HUES6 (cell line): ENCODE measurements around the gene ZNF366.

ENCODE experiments used
- H3K27ac ChIP-seq: 2 replicates; pipeline ENCODE4 v1.7.0; 2013; ENCODE audit warnings: low read depth, mild to moderate bottlenecking, low read length, inconsistent platforms
- H3K27me3 ChIP-seq: 2 replicates; pipeline ENCODE4 v1.6.1; 2013; ENCODE audit warnings: low read length; ENCODE audit not compliant: control insufficient read depth, insufficient read depth
- H3K36me3 ChIP-seq: 2 replicates; pipeline ENCODE4 v1.6.1; 2013; ENCODE audit warnings: low read length; ENCODE audit not compliant: control insufficient read depth, insufficient read depth
- H3K4me1 ChIP-seq: 2 replicates; pipeline ENCODE4 v1.6.1; 2013; ENCODE audit warnings: low read length; ENCODE audit not compliant: control insufficient read depth, insufficient read depth
- H3K4me3 ChIP-seq: 2 replicates; pipeline ENCODE4 v1.5.1; 2013; ENCODE audit warnings: low read depth, low read length
- H3K9ac ChIP-seq: one replicate; pipeline ENCODE4 v1.6.1; 2013; ENCODE audit warnings: mild to moderate bottlenecking, low read length
- H3K9me3 ChIP-seq: 2 replicates; pipeline ENCODE4 v1.6.1; 2013; ENCODE audit warnings: low read depth, low read length; ENCODE audit not compliant: control insufficient read depth, insufficient read depth

Gene ZNF366

GRCh38 chr5:72453246-72453775 is 53.9 kb downstream of the ZNF366 start:
- no peaks in the 10 kb centered on the region for H3K27me3 ChIP-seq
- H3K9me3 ChIP-seq, result no peaks in the 10 kb centered on the region
- H3K4me3 ChIP-seq, result no peak overlapping the region
- no peak overlapping the region for H3K9ac ChIP-seq
- no peak overlapping the region for H3K27ac ChIP-seq
- peaks cover 12% of the 10 kb centered on the region for H3K4me1 ChIP-seq
- H3K36me3 ChIP-seq, result no peaks in the 10 kb centered on the region

GRCh38 chr5:72452515-72453245 is 54.5 kb downstream of the ZNF366 start:
- Histone ChIP-seq H3K36me3 (no peaks in the 10 kb centered on the region), H3K4me1 (peaks cover 12% of the 10 kb centered on the region), H3K27me3 (no peaks in the 10 kb centered on the region), H3K9me3 (no peaks in the 10 kb centered on the region), H3K27ac (no peak overlapping the region), H3K4me3 (no peak overlapping the region), H3K9ac (no peak overlapping the region)

- Histone ChIP-seq H3K27ac (no peak overlapping the region), H3K4me3 (no peak overlapping the region), H3K9me3 (no peaks in the 10 kb centered on the region), H3K4me1 (peaks cover 12% of the 10 kb centered on the region), H3K9ac (no peak overlapping the region), H3K36me3 (no peaks in the 10 kb centered on the region), H3K27me3 (no peaks in the 10 kb centered on the region)
Measured at GRCh38 chr5:72451741-72452505, 55.3 kb downstream of the ZNF366 start.

- H3K27me3 ChIP-seq, result no peaks in the 10 kb centered on the region
- no peaks in the 10 kb centered on the region for H3K36me3 ChIP-seq
- H3K4me1 ChIP-seq, result peaks cover 15% of the 10 kb centered on the region
- no peaks in the 10 kb centered on the region for H3K9me3 ChIP-seq
- no peak overlapping the region for H3K4me3 ChIP-seq
- no peak overlapping the region for H3K9ac ChIP-seq
- no peak overlapping the region for H3K27ac ChIP-seq
Measured at GRCh38 chr5:72448368-72448767, 58.8 kb downstream of the ZNF366 start.

GRCh38 chr5:72447751-72448150 is 59.5 kb downstream of the ZNF366 start:
- Histone ChIP-seq H3K9me3 (no peaks in the 10 kb centered on the region), H3K36me3 (no peaks in the 10 kb centered on the region), H3K27ac (no peak overlapping the region), H3K4me3 (no peak overlapping the region), H3K4me1 (peaks cover 14% of the 10 kb centered on the region), H3K9ac (no peak overlapping the region), H3K27me3 (no peaks in the 10 kb centered on the region)

- Histone ChIP-seq H3K27me3 (no peaks in the 10 kb centered on the region), H3K36me3 (no peaks in the 10 kb centered on the region), H3K9ac (no peak overlapping the region), H3K9me3 (no peaks in the 10 kb centered on the region), H3K4me1 (peaks cover 3% of the 10 kb centered on the region; the same call in 1 of the 2 replicates), H3K27ac (no peak overlapping the region), H3K4me3 (no peak overlapping the region)
Measured at GRCh38 chr5:72445969-72446368, 61.2 kb downstream of the ZNF366 start.

GRCh38 chr5:72443883-72444282 is 63.3 kb downstream of the ZNF366 start:
- Histone ChIP-seq H3K4me3 (no peak overlapping the region), H3K4me1 (peaks cover 3% of the 10 kb centered on the region; the same call in 1 of the 2 replicates), H3K27ac (no peak overlapping the region), H3K36me3 (no peaks in the 10 kb centered on the region), H3K9me3 (no peaks in the 10 kb centered on the region), H3K9ac (no peak overlapping the region), H3K27me3 (no peaks in the 10 kb centered on the region)

- Histone ChIP-seq H3K9me3 (no peaks in the 10 kb centered on the region), H3K4me1 (peaks cover 6% of the 10 kb centered on the region), H3K4me3 (no peak overlapping the region), H3K27me3 (no peaks in the 10 kb centered on the region), H3K9ac (no peak overlapping the region), H3K27ac (no peak overlapping the region), H3K36me3 (no peaks in the 10 kb centered on the region)
Measured at GRCh38 chr5:72441862-72442540, 65.2 kb downstream of the ZNF366 start.

GRCh38 chr5:72441094-72441723 is 66.0 kb downstream of the ZNF366 start:
- H3K4me3 ChIP-seq, result no peak overlapping the region
- no peaks in the 10 kb centered on the region for H3K9me3 ChIP-seq
- H3K9ac ChIP-seq, result no peak overlapping the region
- H3K36me3 ChIP-seq, result no peaks in the 10 kb centered on the region
- H3K27me3 ChIP-seq, result no peaks in the 10 kb centered on the region
- peaks cover 6% of the 10 kb centered on the region for H3K4me1 ChIP-seq
- no peak overlapping the region for H3K27ac ChIP-seq

- H3K4me1 ChIP-seq, result peaks cover 6% of the 10 kb centered on the region
- H3K36me3 ChIP-seq, result no peaks in the 10 kb centered on the region
- H3K4me3 ChIP-seq, result no peak overlapping the region
- no peak overlapping the region for H3K27ac ChIP-seq
- H3K9ac ChIP-seq, result no peak overlapping the region
- no peaks in the 10 kb centered on the region for H3K27me3 ChIP-seq
- H3K9me3 ChIP-seq, result no peaks in the 10 kb centered on the region
Measured at GRCh38 chr5:72440207-72440638, 67.0 kb downstream of the ZNF366 start.
